Ascending aorta (tissue), 2 donors: ENCODE measurements around the gene SELENON. TPM values are rescaled to one million over a fixed set of nuclear protein-coding genes. Genes with fewer than 3 reads are reported as not detected.

Experiments used
- DNase-seq, 2 donors: peaks; one replicate each; pipeline ENCODE4 v3.0.0-alpha.2; 2019; ENCODE audit warnings: low spot score in 2 of 2
- H3K27ac ChIP-seq, 2 donors: fragments of 200-600 bp; sonication (generic); one replicate each; pipeline ENCODE4 v1.5.1; 2016 to 2017; ENCODE audit warnings: mild to moderate bottlenecking in 1 of 2
- H3K27me3 ChIP-seq: fragments of 200-600 bp; sonication (generic); one replicate; pipeline ENCODE4 v1.5.1; 2017
- H3K36me3 ChIP-seq, 2 donors: fragments of 200-600 bp; sonication (generic); one replicate each; pipeline ENCODE4 v1.5.1; 2016
- H3K4me1 ChIP-seq, 2 donors: fragments of 200-600 bp; sonication (generic); one replicate each; pipeline ENCODE4 v1.5.1; 2016 to 2017; ENCODE audit warnings: mild to moderate bottlenecking in 1 of 2
- H3K4me3 ChIP-seq, 2 donors: fragments of 200-600 bp; sonication (generic); one replicate each; pipeline ENCODE4 v1.5.1; 2016 to 2017; ENCODE audit warnings: mild to moderate bottlenecking in 1 of 2
- H3K9me3 ChIP-seq, 2 donors: fragments of 200-600 bp; sonication (generic); one replicate each; pipeline ENCODE4 v1.5.1; 2016
- CTCF ChIP-seq, 3 experiments: fragments of 200-600 bp in 2 of 3; fragments of 450-650 bp in 1 of 3; sonication (generic) in 2 of 3; IDR thresholded peaks; one replicate each; pipeline ENCODE4 v1.5.1; 2016 to 2019; ENCODE audit warnings: antibody characterized with exemption in 3 of 3, mild to moderate bottlenecking in 1 of 3, moderate library complexity in 1 of 3
- intact Hi-C: fragments of 100-400 bp; cut with DNase I; formaldehyde crosslinking; loops from one replicate; pipeline ENCODE4 v1.15.1; 2023
- total RNA-seq: library from RNA; depleted of rRNA; stranded (reverse); fragments of >200 nt; gene quantifications from one replicate; pipeline ENCODE4 v1.1.0, GENCODE V29; 2016

The SELENON gene
- total RNA-seq, 1 donor from 2014 or later, result 208 TPM

GRCh38 chr1:25810341-25811299 lies 10.6 kb downstream of the SELENON start:
- Histone ChIP-seq H3K27me3 (no peaks in the 10 kb centered on the region), H3K27ac (no peak overlapping the region), H3K36me3 (peaks cover 55 to 81% of the 10 kb centered on the region in 2 donors), H3K4me1 (peaks cover 8 to 20% of the 10 kb centered on the region in 2 donors), H3K9me3 (no peaks in the 10 kb centered on the region), H3K4me3 (no peak overlapping the region)
- intact Hi-C loops, result no loop called here
- DNase-seq, result peak in 1 of 2 donors; percentile 86
- TF ChIP-seq CTCF (IDR thresholded peaks at IDR 0.05), result peak; percentile 88 to 96 (median 95)

- intact Hi-C loops, result no loop called here
- Histone ChIP-seq H3K36me3 (peaks cover 64 to 87% of the 10 kb centered on the region in 2 donors), H3K4me3 (no peak overlapping the region), H3K27me3 (no peaks in the 10 kb centered on the region), H3K9me3 (no peaks in the 10 kb centered on the region), H3K4me1 (peaks cover 0 to 11% of the 10 kb centered on the region in 2 donors), H3K27ac (no peak overlapping the region)
- DNase-seq, result no peak
- TF ChIP-seq CTCF (IDR thresholded peaks at IDR 0.05), result no peak
These were observed 11.5 kb downstream of the SELENON start for GRCh38 chr1:25811384-25812082.

- H3K27ac ChIP-seq, result no peak overlapping the region
- peaks cover 0 to 7% of the 10 kb centered on the region in 2 donors for H3K4me1 ChIP-seq
- intact Hi-C loops, result no loop called here
- no peak for TF ChIP-seq CTCF (IDR thresholded peaks at IDR 0.05)
- no peaks in the 10 kb centered on the region for H3K27me3 ChIP-seq
- DNase-seq, result no peak
- H3K4me3 ChIP-seq, result no peak overlapping the region
- H3K36me3 ChIP-seq, result peaks cover 59 to 75% of the 10 kb centered on the region in 2 donors
- H3K9me3 ChIP-seq, result no peaks in the 10 kb centered on the region
These were observed 13.2 kb downstream of the SELENON start for GRCh38 chr1:25813071-25813733.

- no peak for TF ChIP-seq CTCF (IDR thresholded peaks at IDR 0.05)
- DNase-seq, result no peak
- H3K27me3 ChIP-seq, result no peaks in the 10 kb centered on the region
- H3K9me3 ChIP-seq, result no peaks in the 10 kb centered on the region
- H3K4me3 ChIP-seq, result no peak overlapping the region
- no peak overlapping the region for H3K27ac ChIP-seq
- peaks cover 4 to 11% of the 10 kb centered on the region in 2 donors for H3K4me1 ChIP-seq
- intact Hi-C loops, result no loop called here
- peaks cover 52 to 68% of the 10 kb centered on the region in 2 donors for H3K36me3 ChIP-seq
These were observed 13.9 kb downstream of the SELENON start for GRCh38 chr1:25813734-25814471.

GRCh38 chr1:25814549-25815087 lies 14.6 kb downstream of the SELENON start:
- peaks cover 45 to 61% of the 10 kb centered on the region in 2 donors for H3K36me3 ChIP-seq
- DNase-seq, result no peak
- intact Hi-C loops, result no loop called here
- H3K9me3 ChIP-seq, result no peaks in the 10 kb centered on the region
- H3K27me3 ChIP-seq, result no peaks in the 10 kb centered on the region
- H3K4me3 ChIP-seq, result no peak overlapping the region
- no peak for TF ChIP-seq CTCF (IDR thresholded peaks at IDR 0.05)
- no peak overlapping the region for H3K27ac ChIP-seq
- H3K4me1 ChIP-seq, result peaks cover 4 to 13% of the 10 kb centered on the region in 2 donors
